ENCODE results near the gene PRELID1.
A peak's percentile ranks its signal among the peaks of the same experiment; 100 is the strongest.

PRELID1 gene

DNA sequence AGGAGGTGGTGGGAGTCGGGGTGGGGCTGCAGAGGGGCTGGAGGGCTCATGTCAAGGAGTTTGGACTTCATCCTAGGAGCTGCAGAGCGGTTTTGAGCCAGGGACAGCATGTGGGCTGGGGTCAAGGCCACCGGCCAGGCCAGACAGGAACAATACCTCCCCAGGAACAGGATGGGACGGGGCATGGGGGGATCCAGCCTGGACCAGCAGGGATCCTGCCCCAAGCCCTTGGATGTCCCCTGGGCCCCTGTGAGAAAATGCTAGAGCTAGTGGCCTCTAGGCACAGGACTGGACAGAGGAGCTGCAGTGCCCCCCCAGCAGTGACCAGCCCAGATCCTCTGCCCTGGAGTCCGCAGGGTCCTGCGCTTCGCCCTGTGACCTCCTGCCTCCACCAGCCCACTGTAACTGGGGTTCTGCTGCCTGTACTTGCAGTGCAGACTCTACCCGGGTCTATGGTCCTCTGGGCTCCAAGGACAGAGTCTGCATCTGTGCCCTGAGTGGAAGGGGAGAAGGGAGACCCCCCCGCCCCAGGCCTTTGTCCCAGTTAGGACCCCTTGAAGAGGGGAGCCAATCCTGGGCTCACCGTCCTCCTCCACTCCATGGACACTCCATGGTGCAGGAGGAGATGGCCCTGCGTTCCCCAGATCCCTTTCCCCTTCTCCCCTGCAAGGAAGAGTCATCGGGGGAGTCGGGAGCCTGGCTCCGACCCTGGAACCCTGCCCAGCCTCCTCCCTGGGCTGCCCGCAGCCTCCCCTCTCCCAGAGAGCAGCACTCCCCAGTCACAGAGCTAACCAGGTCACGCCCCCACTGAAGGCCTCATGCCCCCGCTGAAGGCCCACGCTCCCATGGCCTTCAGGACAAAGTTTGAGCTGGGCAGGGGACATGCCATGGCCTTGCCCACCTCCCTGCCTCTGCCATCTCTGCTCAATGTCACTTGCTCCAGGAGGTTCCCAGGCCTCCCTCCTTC lies 11.1 kb downstream of the PRELID1 start:
- DNase-seq, result no peak

DNA sequence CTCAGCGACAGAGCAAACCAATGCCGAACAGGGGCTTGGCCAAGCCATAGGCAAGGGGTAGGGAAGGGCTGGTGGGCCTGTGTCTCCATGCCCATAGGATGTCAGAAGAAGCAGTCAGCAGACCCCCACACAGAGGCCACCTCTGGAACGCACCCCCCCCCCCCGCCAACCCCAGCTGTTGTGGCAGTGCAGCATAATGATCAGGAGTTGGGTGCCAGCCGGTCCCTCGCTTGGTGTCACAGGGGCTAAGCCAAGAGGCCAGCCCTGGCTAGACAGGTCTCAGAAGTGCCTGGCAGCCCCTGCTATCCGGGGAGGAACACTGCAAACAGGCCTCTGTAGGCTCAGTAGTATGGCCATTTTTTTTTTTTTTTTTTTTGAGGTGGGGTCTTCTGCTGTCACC lies 11.8 kb downstream of the PRELID1 start:
- DNase-seq, result no peak

GRCh38 chr5:177316005-177316404 lies 12.4 kb downstream of the PRELID1 start:
- no peak for DNase-seq

- peak; percentile 34 for DNase-seq
Observed at GRCh38 chr5:177317959-177318377, 14.4 kb downstream of the PRELID1 start.

DNA sequence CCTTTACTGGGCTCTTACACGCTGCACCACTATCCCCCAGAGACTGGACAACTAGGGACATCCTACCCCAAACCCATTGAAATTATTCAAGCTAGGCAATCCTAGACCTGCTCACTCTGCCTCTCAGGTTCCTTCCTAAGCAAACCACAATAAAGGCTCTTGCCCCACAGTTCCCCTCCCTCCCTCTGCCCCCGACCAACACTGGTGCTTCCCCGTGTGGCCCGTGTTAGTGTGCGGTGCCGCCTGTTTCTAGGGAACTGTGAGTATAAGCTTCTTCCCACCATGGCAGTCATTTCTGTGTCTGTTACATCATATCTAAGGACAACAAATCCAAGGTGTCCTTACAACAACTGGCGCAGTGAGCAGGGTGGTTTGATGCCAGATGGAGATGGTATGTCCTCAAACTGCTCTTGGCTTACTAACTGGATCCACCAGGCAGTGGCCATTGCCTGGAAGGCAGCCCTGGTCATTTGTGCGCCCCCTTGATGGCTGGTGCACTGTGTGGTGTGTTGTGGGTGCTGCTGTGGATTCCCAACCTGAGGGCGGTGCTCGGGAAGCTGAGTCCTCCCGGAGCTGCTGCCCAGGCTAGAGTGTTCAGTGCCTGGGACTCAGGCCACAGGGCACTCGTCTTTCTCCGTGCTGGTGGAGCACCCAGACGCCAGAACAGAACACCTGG lies 16.5 kb downstream of the PRELID1 start:
- DNase-seq, result no peak

DNA sequence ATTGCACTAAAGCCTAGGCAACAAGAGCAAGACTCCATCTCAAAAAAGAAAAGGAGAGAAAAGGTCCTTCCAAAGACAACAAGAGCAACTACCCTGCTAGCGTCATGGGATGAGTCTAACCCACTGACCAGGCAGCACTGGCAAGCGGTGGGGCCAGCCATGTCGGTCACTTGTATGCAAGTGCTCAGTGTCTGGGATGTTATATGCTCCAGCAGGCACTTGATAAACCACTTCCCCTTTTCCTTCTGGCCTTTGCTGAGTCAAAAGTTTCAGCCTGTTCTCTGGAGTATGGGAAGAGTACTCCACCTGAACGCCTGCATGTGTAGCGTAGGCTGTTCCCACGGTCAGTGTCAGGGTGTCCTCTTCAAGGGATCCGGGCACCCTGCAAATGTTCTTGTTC lies 17.3 kb downstream of the PRELID1 start:
- DNase-seq, result no peak

- no peak for DNase-seq
Observed at GRCh38 chr5:177325868-177326381, 22.3 kb downstream of the PRELID1 start.

DNA sequence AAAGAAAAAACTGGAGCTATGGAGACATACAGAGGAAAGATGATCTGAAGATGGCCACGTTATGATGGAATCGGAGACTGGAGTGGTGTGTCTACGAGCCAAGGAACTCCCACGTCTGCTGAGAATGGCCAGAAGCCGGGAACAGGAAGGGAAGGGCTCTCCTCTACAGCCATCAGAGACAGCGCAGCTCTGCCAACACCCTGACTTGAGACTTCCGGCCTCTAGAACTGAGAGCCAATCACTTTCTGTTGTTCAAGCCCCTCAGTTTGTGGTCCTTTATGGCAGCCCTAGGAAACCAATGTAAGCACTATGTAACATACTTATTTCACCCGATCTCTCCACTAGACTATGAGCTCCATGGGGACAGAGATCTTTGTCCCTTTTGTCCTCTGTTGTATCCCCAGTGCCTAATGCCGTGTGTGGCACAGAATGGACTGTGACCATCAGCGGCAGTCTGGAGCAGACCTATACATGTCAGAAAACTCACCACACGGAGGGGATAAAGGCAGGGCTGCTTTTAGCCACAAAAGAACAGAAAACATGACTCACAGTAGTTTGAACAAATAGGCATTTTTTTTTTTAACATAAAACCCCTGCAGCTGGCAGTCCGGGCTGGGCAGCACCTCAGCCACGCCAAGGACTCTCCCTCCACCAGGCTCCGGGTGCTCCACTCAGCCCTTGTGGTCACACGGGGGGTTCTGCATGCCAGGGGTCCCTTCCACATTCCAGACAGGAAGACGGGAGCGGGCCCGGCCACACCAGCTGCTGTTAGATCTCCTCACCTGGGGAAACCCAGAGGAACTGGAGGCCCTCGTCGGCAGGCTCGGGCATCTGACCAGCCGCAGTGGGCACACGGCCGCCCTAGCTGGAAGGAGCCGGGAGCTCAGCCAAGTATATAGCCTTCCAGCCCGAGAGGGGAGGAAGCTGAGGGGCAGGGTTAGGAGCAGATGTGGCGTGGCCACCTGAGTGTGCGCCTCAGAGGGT lies 24.2 kb downstream of the PRELID1 start:
- DNase-seq, result no peak

DNA sequence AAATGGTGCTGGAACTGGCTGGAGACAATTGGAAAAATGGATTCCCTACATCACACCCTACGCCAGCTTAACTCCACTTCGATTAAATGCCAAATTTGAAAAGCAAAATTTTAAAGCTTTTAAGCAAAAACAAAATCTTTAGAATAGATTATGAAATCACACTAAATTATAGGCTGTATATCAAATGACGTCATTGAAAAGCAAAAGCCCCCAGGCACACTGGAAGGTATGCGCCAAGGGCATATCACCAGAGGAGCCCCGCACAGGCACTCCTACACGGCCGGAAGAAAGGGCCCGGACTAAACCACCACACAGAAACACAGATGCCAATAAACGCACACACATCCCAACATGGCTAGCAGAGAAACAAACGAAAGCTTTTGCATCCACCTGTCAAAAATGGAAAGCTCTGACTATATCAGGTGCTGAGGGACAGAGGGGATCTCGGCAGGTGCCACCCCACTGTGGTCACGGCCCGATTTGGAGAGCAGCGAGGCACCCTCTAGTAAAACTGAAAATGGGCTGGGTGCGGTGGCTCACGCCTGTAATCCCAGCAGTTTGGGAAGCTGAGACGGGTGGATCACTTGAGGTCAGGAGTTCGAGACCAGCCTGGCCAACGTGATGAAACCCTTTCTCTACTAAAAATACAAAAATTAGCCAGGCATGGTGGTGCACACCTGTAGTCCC lies 25.1 kb downstream of the PRELID1 start:
- DNase-seq, result no peak

DNA sequence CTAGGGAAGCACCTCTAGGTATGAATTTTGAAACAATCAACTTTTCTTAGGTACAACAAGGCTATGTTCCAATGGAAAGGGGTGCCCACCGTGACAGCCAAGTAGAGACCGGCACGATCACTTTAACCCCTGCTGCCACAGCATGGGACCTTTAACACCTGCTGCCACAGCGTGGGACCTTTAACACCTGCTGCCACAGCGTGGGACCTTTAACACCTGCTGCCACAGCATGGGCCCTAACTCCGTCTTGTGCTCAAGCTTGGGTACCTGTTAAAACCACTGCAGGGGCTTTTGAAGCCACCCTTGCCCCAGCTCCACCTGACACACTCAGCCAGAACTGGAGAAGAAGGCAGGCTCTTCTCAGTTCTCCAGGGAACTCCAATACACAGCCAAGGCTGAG lies 26.3 kb downstream of the PRELID1 start:
- DNase-seq, result no peak

- DNase-seq, result no peak
Observed at GRCh38 chr5:177330991-177331842, 27.6 kb downstream of the PRELID1 start.

DNA sequence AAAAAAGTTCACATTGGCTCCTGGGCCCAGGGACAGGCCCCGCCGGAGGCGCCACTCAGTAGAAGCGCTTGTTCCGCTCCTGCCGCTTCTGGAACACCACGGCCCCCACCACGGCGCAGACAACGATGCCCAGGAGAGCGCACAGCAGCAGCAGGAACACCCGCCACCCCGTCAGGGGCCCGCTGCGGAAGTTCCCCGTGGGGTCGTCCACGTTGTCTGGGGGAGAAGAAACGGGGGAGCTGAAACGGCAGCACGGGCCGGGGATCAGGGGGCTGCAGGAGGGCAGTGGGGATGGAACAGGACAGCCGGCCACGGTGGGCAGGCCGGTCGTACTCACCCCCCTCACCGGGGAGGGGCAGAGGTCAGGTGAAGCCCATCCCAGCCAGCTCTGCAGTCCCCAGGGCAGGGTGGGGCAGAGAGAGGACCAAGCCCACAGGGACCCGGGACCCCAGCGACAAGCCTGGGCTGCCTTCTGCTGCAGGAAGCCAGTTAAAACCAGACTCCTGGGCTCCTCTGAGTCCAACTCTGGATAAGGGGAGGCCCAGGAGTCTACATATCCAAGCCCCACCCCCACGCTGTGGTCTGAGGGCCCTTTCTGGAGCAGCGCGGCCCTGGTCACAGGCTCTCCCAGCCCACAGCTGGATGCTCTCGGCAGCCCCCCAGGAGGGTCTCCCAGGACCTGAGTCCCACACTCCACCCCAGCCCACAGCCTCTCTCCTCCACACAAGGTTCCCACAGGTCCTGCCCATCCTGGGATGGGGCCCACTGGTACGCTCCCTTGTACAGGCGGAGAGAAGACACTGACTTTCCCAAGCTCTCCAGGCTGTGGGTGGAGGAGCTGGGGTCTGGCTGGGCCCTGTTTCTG lies 28.7 kb downstream of the PRELID1 start:
- no peak for DNase-seq

DNA sequence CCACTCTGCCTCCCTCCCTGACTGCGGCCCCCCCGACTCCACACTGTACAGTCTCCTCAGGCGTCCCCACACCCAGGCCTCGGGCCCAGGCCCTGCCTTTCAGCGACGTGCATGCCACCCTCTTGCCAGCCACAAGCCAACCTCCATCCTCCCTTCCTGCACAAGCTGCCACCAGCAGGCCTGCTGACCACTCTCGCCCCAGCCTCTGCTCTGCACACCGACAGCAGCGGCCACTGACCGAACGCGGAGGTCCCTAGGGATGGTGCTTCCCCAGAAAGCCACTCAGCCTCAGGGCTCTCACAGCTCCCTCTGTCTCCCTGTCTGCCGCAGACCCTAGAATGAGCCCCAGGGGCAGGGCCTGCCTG lies 29.3 kb downstream of the PRELID1 start:
- DNase-seq, result no peak

GRCh38 chr5:177333420-177334154 lies 30.0 kb downstream of the PRELID1 start:
- DNase-seq, result no peak

DNA sequence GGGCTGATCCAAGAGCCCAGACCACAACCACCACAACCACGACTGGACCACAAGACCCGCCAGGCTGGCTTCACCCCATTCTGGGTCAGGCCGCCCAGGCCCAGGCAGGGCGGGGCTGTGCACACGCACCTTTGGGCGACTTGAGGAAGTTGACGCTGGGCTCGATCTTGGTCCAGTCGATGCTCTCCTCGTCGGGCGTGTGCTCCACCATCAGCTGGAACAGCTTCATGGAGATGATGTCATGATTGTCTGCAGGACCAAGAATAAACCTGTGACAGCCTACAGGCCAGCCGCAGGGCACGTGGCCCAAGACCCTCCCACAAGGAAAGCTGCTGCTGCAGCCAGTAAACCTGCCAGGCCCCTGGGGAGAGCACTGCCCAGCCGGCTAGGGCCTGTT lies 30.6 kb downstream of the PRELID1 start:
- DNase-seq, result no peak

DNA sequence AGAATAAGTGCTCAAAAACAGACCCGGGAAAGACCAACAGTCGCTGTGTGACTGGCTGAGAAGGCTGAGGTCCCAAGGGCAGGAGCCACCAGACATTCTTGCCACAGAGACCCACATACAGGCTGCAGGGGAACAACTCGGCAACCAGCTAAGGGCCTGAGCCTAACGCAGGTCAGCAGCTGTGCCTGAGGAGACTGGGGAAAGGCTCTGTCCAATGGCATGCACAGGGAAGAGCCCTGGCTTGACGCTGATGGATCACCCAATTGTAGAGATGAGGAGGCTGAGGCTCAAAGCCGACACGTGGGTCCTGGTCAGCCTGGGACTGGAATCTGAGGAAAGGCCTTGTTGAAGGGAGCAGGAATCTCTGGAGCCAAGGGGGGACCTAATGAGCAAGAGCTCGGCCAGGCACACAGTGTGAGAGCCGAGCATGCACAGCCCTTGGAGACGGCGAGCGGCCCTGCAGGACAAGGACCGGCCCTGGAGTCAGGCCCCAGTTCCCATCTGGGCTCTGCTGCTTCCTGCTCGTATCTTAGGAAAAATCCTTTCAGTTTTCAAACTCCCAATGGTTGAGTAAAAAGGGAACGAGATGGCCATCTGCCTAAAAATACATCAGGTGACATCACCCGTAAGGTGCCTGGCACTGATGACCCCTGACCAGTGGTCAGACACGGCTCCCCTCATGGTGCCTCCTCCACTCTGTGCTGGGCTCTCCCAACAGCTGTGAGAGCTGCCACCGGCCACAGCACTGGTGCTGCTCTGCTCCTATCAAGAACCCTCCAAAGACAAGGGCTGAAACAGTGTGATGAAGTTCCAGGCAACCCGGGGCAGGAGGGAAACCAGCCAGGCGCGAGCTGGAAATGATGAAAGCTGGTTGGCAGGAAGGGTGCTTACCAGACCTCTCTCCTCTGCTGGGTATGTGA lies 31.4 kb downstream of the PRELID1 start:
- DNase-seq, result no peak

DNA sequence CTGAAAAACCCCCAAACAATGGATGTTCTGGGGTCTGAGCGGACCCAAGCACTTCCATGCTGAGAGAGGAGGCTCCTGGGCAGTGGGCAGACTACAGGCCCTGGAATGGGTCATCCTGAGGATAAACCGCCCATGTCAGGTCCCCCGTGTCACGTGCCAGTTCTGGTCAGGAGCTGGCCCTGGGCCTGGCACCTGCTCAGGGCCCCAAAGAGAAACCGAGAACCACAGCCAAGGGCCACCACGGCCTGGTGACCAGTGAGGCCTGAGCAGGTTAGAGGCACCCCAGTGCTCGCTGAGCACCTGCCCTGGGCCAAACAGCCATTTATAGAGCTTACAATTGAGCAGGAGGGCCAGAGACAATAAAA lies 32.1 kb downstream of the PRELID1 start:
- DNase-seq, result no peak

DNA sequence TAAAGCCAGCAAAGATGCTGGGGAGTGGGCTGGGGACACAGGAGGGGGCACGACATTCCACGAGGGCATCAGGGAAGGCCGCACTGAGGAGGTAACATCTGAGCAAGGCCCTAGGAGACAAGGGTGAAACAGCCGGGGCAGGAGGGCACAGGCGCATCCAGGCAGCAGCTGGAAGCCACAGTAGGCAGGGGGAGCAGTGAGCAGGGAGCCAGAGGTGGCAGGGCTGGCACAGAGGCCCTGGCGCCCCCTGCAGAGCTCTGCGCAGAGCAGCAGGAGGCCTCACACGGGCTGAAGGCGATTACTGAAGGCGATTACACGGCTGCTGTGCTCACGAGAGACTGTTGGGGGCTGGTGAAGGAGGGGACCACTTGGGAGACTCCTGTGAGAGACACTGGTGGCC lies 32.5 kb downstream of the PRELID1 start:
- DNase-seq, result no peak
